Measurements from ENCODE around the gene MYL10.

GRCh38 chr7:101595766-101596537 is 33.1 kb downstream of the MYL10 start:
- TF ChIP-seq POLR2AphosphoS5 (IDR thresholded peaks at IDR 0.05; ENCODE audit: low read depth), result no peak
- no peak for TF ChIP-seq CTCF (conservative IDR thresholded peaks at IDR 0.05; ENCODE audit: low read depth in 2 of 2)
- TF ChIP-seq EZH2 (IDR thresholded peaks at IDR 0.05; ENCODE audit: low read depth, unreplicated experiment), result no peak
- no peak for TF ChIP-seq CREB1 (CRISPR knock-in tag; IDR thresholded peaks at IDR 0.05; ENCODE audit: low read depth)
- no peak for TF ChIP-seq NANOG (IDR thresholded peaks at IDR 0.05; ENCODE audit: borderline replicate concordance)

Data from GM23338 (cell line).